Osteocyte (in vitro differentiated cells): ENCODE measurements around the gene MED31. TPM values are rescaled to one million over a fixed set of nuclear protein-coding genes. Genes with fewer than 3 reads are reported as not detected.

Experiments used
- DNase-seq: peaks from one replicate; pipeline ENCODE4 v3.0.0; 2021; ENCODE audit warnings: mixed read lengths; ENCODE audit not compliant: unreplicated experiment; ENCODE audit errors: extremely low spot score
- H3K27ac Mint-ChIP-seq: one replicate; pipeline ENCODE4 v1.8.0; 2021; ENCODE audit warnings: mild to moderate bottlenecking, mixed read lengths; ENCODE audit not compliant: unreplicated experiment
- H3K27me3 Mint-ChIP-seq: one replicate; pipeline ENCODE4 v1.8.0; 2021; ENCODE audit warnings: mixed read lengths; ENCODE audit not compliant: unreplicated experiment
- H3K36me3 Mint-ChIP-seq: one replicate; pipeline ENCODE4 v1.8.0; 2021; ENCODE audit warnings: mixed read lengths; ENCODE audit not compliant: unreplicated experiment
- H3K4me1 Mint-ChIP-seq: one replicate; pipeline ENCODE4 v1.8.0; 2021; ENCODE audit warnings: mixed read lengths; ENCODE audit not compliant: unreplicated experiment
- H3K4me3 Mint-ChIP-seq: one replicate; pipeline ENCODE4 v1.8.0; 2021; ENCODE audit warnings: mild to moderate bottlenecking, moderate library complexity, mixed read lengths; ENCODE audit not compliant: unreplicated experiment
- H3K9me3 Mint-ChIP-seq: one replicate; pipeline ENCODE4 v1.8.0; 2021; ENCODE audit warnings: mixed read lengths; ENCODE audit not compliant: unreplicated experiment
- long read RNA-seq: library from polyadenylated mRNA; unstranded; transcript quantifications from one replicate; pipeline ENCODE4 v2.0.0, GENCODE V29; 2021
- total RNA-seq: library from RNA; stranded (reverse); gene quantifications from 2 replicates; pipeline ENCODE4 v1.2.1, GENCODE V29; 2021
- TF ChIP-seq, protein P1 (sequence below): fragments of 200-600 bp; sonication (generic); IDR thresholded peaks from 2 replicates; pipeline ENCODE4 v1.5.0; 2021; ENCODE audit warnings: antibody characterized with exemption, mild to moderate bottlenecking, moderate library complexity

Gene MED31
- 13.4 and 17.4 TPM in 2 replicates for total RNA-seq
- long read RNA-seq, transcript MED31-201 (4 exons, 1,654 nt) = major isoform, 5 of 7 reads
- long read RNA-seq, partial matches to known transcripts = 0 of 7 reads
- long read RNA-seq, other reads (novel, unspliced or antisense) = 2 of 7 reads

DNA sequence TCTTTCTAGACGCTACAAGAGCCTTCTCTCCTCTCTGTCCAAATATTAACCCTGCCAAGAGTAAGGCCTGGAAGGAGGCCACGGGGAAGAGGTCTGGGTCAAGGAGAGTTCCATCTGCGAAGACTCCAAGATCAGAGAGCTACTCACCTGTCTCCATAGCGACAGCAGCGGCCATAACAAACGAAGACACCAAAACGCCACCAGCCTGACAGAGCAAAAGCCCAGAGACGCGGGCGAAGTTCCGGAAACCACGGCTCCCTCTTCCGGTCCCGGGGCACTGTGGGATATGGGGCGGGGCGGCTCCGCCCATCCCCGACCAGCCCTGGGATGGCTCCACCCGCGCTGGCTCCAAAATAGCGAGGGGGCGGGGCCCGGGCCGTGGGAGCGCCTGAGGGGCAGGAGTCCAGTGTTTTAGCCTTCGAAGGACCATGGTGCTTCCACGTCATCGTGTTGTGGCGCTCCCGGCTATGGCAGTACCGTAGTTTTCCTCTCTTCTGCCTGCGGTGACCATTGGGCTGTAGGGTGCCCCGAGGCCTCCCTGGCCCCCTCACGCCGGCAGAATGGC is at the start of gene MED31, which contains the start of gene C17orf100:
Gene MED31 (minus strand): TSS at position 252 of the 565 bp plus-strand sequence. CDS start 77 bp downstream, at position 175.
Gene C17orf100 (plus strand): TSS at position 409 of the 565 bp plus-strand sequence. CDS start 152 bp downstream, at position 561.
- peak; percentile 98 for DNase-seq
- Mint-ChIP-seq H3K27me3 (peaks cover 27% of the 10 kb centered on the region), H3K27ac (peak within 1 kb of the TSS; percentile 98), H3K9me3 (peaks cover 4% of the 10 kb centered on the region), H3K4me3 (peak within 1 kb of the TSS; percentile 99), H3K36me3 (peaks cover 12% of the 10 kb centered on the region), H3K4me1 (peaks cover 39% of the 10 kb centered on the region)
- TF ChIP-seq, protein P1, sequence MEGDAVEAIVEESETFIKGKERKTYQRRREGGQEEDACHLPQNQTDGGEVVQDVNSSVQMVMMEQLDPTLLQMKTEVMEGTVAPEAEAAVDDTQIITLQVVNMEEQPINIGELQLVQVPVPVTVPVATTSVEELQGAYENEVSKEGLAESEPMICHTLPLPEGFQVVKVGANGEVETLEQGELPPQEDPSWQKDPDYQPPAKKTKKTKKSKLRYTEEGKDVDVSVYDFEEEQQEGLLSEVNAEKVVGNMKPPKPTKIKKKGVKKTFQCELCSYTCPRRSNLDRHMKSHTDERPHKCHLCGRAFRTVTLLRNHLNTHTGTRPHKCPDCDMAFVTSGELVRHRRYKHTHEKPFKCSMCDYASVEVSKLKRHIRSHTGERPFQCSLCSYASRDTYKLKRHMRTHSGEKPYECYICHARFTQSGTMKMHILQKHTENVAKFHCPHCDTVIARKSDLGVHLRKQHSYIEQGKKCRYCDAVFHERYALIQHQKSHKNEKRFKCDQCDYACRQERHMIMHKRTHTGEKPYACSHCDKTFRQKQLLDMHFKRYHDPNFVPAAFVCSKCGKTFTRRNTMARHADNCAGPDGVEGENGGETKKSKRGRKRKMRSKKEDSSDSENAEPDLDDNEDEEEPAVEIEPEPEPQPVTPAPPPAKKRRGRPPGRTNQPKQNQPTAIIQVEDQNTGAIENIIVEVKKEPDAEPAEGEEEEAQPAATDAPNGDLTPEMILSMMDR = no peak

- Mint-ChIP-seq H3K27me3 (peaks cover 2% of the 10 kb centered on the region), H3K27ac (no peak overlapping the region), H3K4me3 (no peak overlapping the region)
These were observed 49.5 kb upstream of the MED31 start for GRCh38 chr17:6700948-6701307.

DNA sequence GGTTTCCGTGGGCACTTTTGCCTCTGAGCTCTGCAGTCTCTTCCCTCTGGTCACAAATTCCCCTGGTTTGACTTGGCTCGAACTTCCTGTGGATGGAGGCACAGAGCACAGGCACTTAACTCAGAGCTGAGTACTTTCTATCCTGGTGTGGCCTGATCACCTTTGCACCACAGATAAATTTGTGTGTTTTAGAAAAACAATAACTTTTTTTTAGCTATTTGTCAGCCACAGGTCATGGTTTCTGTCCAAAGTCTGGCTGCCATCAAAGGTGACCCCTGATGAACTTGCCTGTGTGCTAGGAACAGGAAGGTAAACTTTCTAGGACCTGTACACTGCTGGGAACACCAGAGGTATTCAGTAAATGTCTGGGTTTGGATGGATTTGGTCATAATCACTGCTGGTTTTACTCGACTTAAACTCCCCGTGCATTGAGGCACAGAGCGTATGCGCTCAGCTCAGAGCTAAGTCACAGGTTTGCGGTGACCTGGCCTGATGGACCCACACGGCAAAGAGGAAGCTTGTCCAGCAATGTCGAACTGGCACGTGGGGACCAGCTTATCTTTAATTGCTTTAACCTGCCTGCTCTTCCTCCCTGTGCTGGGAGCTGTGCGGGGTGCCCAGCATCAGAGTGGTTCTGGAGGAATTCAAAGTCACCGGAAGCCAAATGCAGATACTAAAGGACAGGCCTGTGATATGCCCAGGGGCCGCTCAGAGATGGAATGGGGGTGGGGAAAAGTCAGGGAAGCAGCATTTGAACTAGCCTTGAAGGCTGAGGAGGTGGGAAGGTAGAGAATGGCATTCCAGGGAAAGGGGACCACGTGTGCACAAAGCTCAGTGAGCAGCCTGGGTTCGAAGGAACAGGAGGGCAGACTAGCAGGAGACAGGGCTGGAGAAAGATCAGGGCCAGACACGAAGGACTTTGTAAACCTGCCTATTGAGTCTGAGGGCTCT is 48.9 kb upstream of the MED31 start:
- H3K36me3 Mint-ChIP-seq = no peaks in the 10 kb centered on the region
- H3K4me1 Mint-ChIP-seq = no peaks in the 10 kb centered on the region
- no peak for DNase-seq
- H3K27me3 Mint-ChIP-seq = peaks cover 2% of the 10 kb centered on the region
- no peaks in the 10 kb centered on the region for H3K9me3 Mint-ChIP-seq
- TF ChIP-seq, protein P1 = no peak
- H3K27ac Mint-ChIP-seq = no peak overlapping the region
- no peak overlapping the region for H3K4me3 Mint-ChIP-seq

More at GRCh38 chr17:6700948-6701307, 49.5 kb upstream of the MED31 start:
- Mint-ChIP-seq H3K4me1 (no peaks in the 10 kb centered on the region), H3K36me3 (no peaks in the 10 kb centered on the region), H3K9me3 (no peaks in the 10 kb centered on the region)
- DNase-seq = no peak
- TF ChIP-seq, protein P1 = no peak

DNA sequence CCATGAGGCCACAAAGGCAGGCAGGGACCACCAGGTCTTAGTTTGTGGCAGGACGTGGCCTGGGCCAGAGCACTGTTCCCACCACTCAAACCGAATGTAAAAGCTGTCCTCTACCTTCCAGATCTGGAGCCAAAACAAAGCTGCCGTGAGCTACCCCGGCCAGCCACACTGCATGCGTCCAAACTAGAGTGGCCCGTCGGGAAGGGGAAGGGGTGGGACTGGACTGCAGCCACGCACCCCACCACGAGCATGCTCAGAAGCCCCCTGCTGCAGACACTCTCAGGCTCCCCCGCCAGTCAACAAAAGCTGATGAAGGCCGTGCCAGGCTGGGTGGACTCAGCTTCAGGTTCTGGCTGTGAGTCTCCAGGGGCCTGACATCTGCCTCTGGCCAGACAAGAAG is 46.6 kb upstream of the MED31 start:
- Mint-ChIP-seq H3K27ac (no peak overlapping the region), H3K4me1 (no peaks in the 10 kb centered on the region), H3K9me3 (no peaks in the 10 kb centered on the region), H3K36me3 (no peaks in the 10 kb centered on the region), H3K27me3 (peaks cover 5% of the 10 kb centered on the region), H3K4me3 (no peak overlapping the region)
- TF ChIP-seq, protein P1 = no peak
- no peak for DNase-seq

GRCh38 chr17:6696906-6697305 is 45.5 kb upstream of the MED31 start:
- Mint-ChIP-seq H3K4me3 (no peak overlapping the region), H3K9me3 (no peaks in the 10 kb centered on the region), H3K36me3 (no peaks in the 10 kb centered on the region), H3K4me1 (no peaks in the 10 kb centered on the region), H3K27me3 (peaks cover 12% of the 10 kb centered on the region), H3K27ac (no peak overlapping the region)
- DNase-seq = no peak
- TF ChIP-seq, protein P1 = no peak
